Measurements from ENCODE around the gene TENM4.

The TENM4 gene

DNA sequence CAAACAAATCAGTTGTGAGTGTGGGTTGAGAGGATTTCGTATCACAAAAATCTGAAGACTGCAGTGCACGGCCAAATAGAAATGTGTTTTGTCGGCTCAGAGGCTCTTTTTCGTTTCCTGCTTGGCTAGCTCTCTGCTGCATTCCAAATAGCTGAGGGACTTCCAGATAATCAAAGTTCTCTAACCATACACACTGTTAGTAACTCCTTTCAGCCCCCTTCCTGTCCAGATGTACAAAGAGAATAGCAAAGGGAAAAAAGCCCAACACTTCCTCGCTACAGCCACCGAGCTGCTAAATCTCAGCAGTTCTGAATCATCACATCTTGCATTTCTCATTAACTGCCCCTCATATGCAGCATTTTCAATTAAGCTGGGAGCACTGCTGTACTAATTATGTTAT lies 203.1 kb downstream of the TENM4 start:
- TF ChIP-seq EGR1 (IDR thresholded peaks at IDR 0.05) (no peak), TAF1 (IDR thresholded peaks at IDR 0.05; ENCODE audit: low read depth) (no peak), YY1 (IDR thresholded peaks at IDR 0.05; ENCODE audit: low read depth) (no peak), RAD21 (IDR thresholded peaks at IDR 0.05; ENCODE audit: low read depth) (no peak), ZBTB7A (IDR thresholded peaks at IDR 0.05; ENCODE audit: low read depth) (no peak), REST (IDR thresholded peaks at IDR 0.05; ENCODE audit: low read depth) (no peak), FOXM1 (IDR thresholded peaks at IDR 0.05; ENCODE audit: borderline replicate concordance, low read depth) (no peak), EP300 (IDR thresholded peaks at IDR 0.05; ENCODE audit: borderline replicate concordance) (no peak), NFIC (IDR thresholded peaks at IDR 0.05) (no peak), CREB1 (IDR thresholded peaks at IDR 0.05; ENCODE audit: low read depth) (no peak), CEBPB (IDR thresholded peaks at IDR 0.05) (no peak), TEAD4 (IDR thresholded peaks at IDR 0.05) (no peak), TCF12 (IDR thresholded peaks at IDR 0.05; ENCODE audit: low read depth) (no peak)
- TF ChIP-seq, protein P1, sequence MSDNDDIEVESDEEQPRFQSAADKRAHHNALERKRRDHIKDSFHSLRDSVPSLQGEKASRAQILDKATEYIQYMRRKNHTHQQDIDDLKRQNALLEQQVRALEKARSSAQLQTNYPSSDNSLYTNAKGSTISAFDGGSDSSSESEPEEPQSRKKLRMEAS (IDR thresholded peaks at IDR 0.05): no peak
- TF ChIP-seq, protein P2, sequence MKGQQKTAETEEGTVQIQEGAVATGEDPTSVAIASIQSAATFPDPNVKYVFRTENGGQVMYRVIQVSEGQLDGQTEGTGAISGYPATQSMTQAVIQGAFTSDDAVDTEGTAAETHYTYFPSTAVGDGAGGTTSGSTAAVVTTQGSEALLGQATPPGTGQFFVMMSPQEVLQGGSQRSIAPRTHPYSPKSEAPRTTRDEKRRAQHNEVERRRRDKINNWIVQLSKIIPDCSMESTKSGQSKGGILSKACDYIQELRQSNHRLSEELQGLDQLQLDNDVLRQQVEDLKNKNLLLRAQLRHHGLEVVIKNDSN (IDR thresholded peaks at IDR 0.05): no peak

GRCh38 chr11:79237091-79237490 lies 203.7 kb downstream of the TENM4 start:
- no peak for TF ChIP-seq YY1 (IDR thresholded peaks at IDR 0.05; ENCODE audit: low read depth)
- no peak for TF ChIP-seq EP300 (IDR thresholded peaks at IDR 0.05; ENCODE audit: borderline replicate concordance)
- TF ChIP-seq, protein P2 (IDR thresholded peaks at IDR 0.05): no peak
- TF ChIP-seq REST (IDR thresholded peaks at IDR 0.05; ENCODE audit: low read depth): no peak

GRCh38 chr11:79236541-79236971 lies 204.3 kb downstream of the TENM4 start:
- TF ChIP-seq REST (IDR thresholded peaks at IDR 0.05; ENCODE audit: low read depth) (no peak), CREB1 (IDR thresholded peaks at IDR 0.05; ENCODE audit: low read depth) (no peak)

DNA sequence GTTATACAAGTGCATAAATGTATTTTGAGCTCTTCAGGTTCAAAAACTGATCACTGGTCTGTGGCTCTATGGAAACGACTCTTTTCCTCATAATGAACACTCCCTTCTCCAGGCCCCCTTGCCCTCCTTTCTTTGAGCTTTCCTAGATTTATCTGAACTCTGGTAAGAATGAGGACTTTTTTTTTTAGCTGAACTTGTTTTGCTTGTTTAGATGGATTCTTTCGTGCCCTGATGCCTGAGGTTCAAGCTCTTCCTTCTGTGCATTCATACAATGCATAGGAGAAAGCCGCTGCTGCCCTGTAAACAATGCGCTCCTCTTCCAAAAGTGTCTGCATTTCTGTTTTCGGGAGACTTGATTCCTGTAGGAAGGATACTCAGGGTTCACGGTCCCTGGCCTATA lies 205.1 kb downstream of the TENM4 start:
- no peak for TF ChIP-seq EP300 (IDR thresholded peaks at IDR 0.05; ENCODE audit: borderline replicate concordance)
- TF ChIP-seq TAF1 (IDR thresholded peaks at IDR 0.05; ENCODE audit: low read depth): no peak
- no peak for TF ChIP-seq EGR1 (IDR thresholded peaks at IDR 0.05)
- TF ChIP-seq, protein P1 (IDR thresholded peaks at IDR 0.05): no peak
- no peak for TF ChIP-seq REST (IDR thresholded peaks at IDR 0.05; ENCODE audit: low read depth)
- no peak for TF ChIP-seq TCF12 (IDR thresholded peaks at IDR 0.05; ENCODE audit: low read depth)
- TF ChIP-seq FOXM1 (IDR thresholded peaks at IDR 0.05; ENCODE audit: borderline replicate concordance, low read depth): no peak
- no peak for TF ChIP-seq CEBPB (IDR thresholded peaks at IDR 0.05)
- TF ChIP-seq TEAD4 (IDR thresholded peaks at IDR 0.05): no peak
- TF ChIP-seq, protein P2 (IDR thresholded peaks at IDR 0.05): no peak
- no peak for TF ChIP-seq ZBTB7A (IDR thresholded peaks at IDR 0.05; ENCODE audit: low read depth)
- TF ChIP-seq YY1 (IDR thresholded peaks at IDR 0.05; ENCODE audit: low read depth): no peak
- TF ChIP-seq CREB1 (IDR thresholded peaks at IDR 0.05; ENCODE audit: low read depth): no peak
- TF ChIP-seq NFIC (IDR thresholded peaks at IDR 0.05): no peak
- no peak for TF ChIP-seq RAD21 (IDR thresholded peaks at IDR 0.05; ENCODE audit: low read depth)

All from Ishikawa (cell line).